NT2/D1 (cell line): ENCODE results near the gene LGI2.

Experiments used
- SUZ12 ChIP-seq: IDR thresholded peaks from 2 replicates; pipeline ENCODE4 v1.6.1; 2011; ENCODE audit not compliant: insufficient read length, insufficient read depth; ENCODE audit errors: extremely low read depth
- ZNF274 ChIP-seq: IDR thresholded peaks from 2 replicates; pipeline ENCODE4 v1.6.1; 2011; ENCODE audit warnings: mild to moderate bottlenecking, low read depth, low read length

DNA sequence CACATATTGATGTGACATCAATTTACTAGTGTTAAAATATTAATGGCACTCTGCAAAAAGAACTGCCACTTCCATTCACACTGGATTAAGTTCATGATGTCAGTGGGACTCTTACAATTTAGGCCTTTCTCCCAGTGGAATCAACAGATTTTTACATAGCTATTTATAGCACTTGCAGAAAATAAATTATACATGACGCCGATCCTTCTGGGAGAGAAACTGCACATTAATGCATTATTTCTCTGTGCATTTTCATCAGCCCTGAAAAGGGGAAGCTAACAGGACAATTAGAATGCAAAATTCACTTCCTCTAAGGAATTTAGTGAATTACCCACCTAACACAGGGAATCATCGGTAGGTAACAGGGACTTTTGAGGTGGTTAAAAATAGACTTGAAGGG lies 15.7 kb downstream of the LGI2 start:
- TF ChIP-seq ZNF274 (no peak), SUZ12 (no peak)
